ENCODE results near the gene FBN1.

The FBN1 gene

GRCh38 chr15:48522123-48522522 is 123.4 kb downstream of the FBN1 start:
- no peak overlapping the region for H3K4me3 ChIP-seq (ENCODE audit: low read depth, low read length)

GRCh38 chr15:48520376-48521155 is 124.9 kb downstream of the FBN1 start:
- H3K4me3 ChIP-seq (ENCODE audit: low read depth, low read length) = no peak overlapping the region

- no peak overlapping the region for H3K4me3 ChIP-seq (ENCODE audit: low read depth, low read length)
Observed at GRCh38 chr15:48516121-48516520, 129.4 kb downstream of the FBN1 start.

GRCh38 chr15:48515500-48515899 is 130.0 kb downstream of the FBN1 start:
- H3K4me3 ChIP-seq (ENCODE audit: low read depth, low read length) = no peak overlapping the region

GRCh38 chr15:48514103-48514816 is 131.2 kb downstream of the FBN1 start:
- no peak overlapping the region for H3K4me3 ChIP-seq (ENCODE audit: low read depth, low read length)

- no peak overlapping the region for H3K4me3 ChIP-seq (ENCODE audit: low read depth, low read length)
Observed at GRCh38 chr15:48510976-48511375, 134.5 kb downstream of the FBN1 start.

GRCh38 chr15:48507416-48508065 is 138.0 kb downstream of the FBN1 start:
- no peak overlapping the region for H3K4me3 ChIP-seq (ENCODE audit: low read depth, low read length)

- H3K4me3 ChIP-seq (ENCODE audit: low read depth, low read length) = no peak overlapping the region
Observed at GRCh38 chr15:48505067-48505466, 140.4 kb downstream of the FBN1 start.

GRCh38 chr15:48501208-48501607 is 144.3 kb downstream of the FBN1 start:
- H3K4me3 ChIP-seq (ENCODE audit: low read depth, low read length) = no peak overlapping the region

- H3K4me3 ChIP-seq (ENCODE audit: low read depth, low read length) = no peak overlapping the region
Observed at GRCh38 chr15:48500595-48500994, 144.9 kb downstream of the FBN1 start.

- no peak overlapping the region for H3K4me3 ChIP-seq (ENCODE audit: low read depth, low read length)
Observed at GRCh38 chr15:48499978-48500377, 145.5 kb downstream of the FBN1 start.

GRCh38 chr15:48498828-48499227 is 146.7 kb downstream of the FBN1 start:
- no peak overlapping the region for H3K4me3 ChIP-seq (ENCODE audit: low read depth, low read length)

- H3K4me3 ChIP-seq (ENCODE audit: low read depth, low read length) = no peak overlapping the region
Observed at GRCh38 chr15:48494631-48495030, 150.9 kb downstream of the FBN1 start.

- no peak overlapping the region for H3K4me3 ChIP-seq (ENCODE audit: low read depth, low read length)
Observed at GRCh38 chr15:48493763-48494225, 151.7 kb downstream of the FBN1 start.

GRCh38 chr15:48493084-48493762 is 152.3 kb downstream of the FBN1 start:
- no peak overlapping the region for H3K4me3 ChIP-seq (ENCODE audit: low read depth, low read length)

- no peak overlapping the region for H3K4me3 ChIP-seq (ENCODE audit: low read depth, low read length)
Observed at GRCh38 chr15:48486228-48486627, 159.3 kb downstream of the FBN1 start.

- H3K4me3 ChIP-seq (ENCODE audit: low read depth, low read length) = no peak overlapping the region
Observed at GRCh38 chr15:48481802-48482201, 163.7 kb downstream of the FBN1 start.

- H3K4me3 ChIP-seq (ENCODE audit: low read depth, low read length) = no peak overlapping the region
Observed at GRCh38 chr15:48479751-48480150, 165.8 kb downstream of the FBN1 start.

GRCh38 chr15:48478581-48478980 is 166.9 kb downstream of the FBN1 start:
- no peak overlapping the region for H3K4me3 ChIP-seq (ENCODE audit: low read depth, low read length)

GRCh38 chr15:48477795-48478360 is 167.6 kb downstream of the FBN1 start:
- H3K4me3 ChIP-seq (ENCODE audit: low read depth, low read length) = no peak overlapping the region

Measured in iPS-11a (cell line).